SJSA1 (cell line): ENCODE data around the gene EML1. TPM values are rescaled to one million over a fixed set of nuclear protein-coding genes. Genes with fewer than 3 reads are reported as not detected.

ENCODE experiments used
- DNase-seq, 2 experiments: peaks; one replicate each; pipeline ENCODE4 v3.0.0-alpha.2; 2015 to 2020; ENCODE audit warnings: low spot score in 2 of 2, low read depth in 1 of 2
- H3K27ac ChIP-seq: fragments of 250-450 bp; sonication (Bioruptor Pico); 2 replicates; pipeline ENCODE4 v1.5.1; 2020; ENCODE audit warnings: mild to moderate bottlenecking, moderate library complexity
- H3K27me3 ChIP-seq: fragments of 250-450 bp; sonication (Bioruptor Pico); replicated peaks from 2 replicates; pipeline ENCODE4 v1.5.1; 2020; ENCODE audit warnings: mild to moderate bottlenecking, moderate library complexity
- H3K36me3 ChIP-seq: fragments of 250-450 bp; sonication (Bioruptor Pico); 2 replicates; pipeline ENCODE4 v1.5.1; 2020; ENCODE audit warnings: mild to moderate bottlenecking
- H3K4me1 ChIP-seq: fragments of 250-450 bp; sonication (Bioruptor Pico); replicated peaks from 2 replicates; pipeline ENCODE4 v1.6.1; 2021; ENCODE audit warnings: mild to moderate bottlenecking
- H3K4me3 ChIP-seq: fragments of 250-450 bp; sonication (Bioruptor Pico); 2 replicates; pipeline ENCODE4 v1.5.1; 2020; ENCODE audit warnings: mild to moderate bottlenecking
- H3K9me3 ChIP-seq: fragments of 250-450 bp; sonication (Bioruptor Pico); replicated peaks from 2 replicates; pipeline ENCODE4 v1.5.1; 2020; ENCODE audit warnings: mild to moderate bottlenecking
- total RNA-seq: library from RNA; depleted of rRNA; stranded (reverse); fragments of >200 nt; shearing (Covaris generic); gene quantifications from 2 replicates; pipeline ENCODE4 v1.2.3, GENCODE V29; 2014

EML1 gene
- total RNA-seq, 1 experiment from 2014 or later: 86.7 TPM

DNA sequence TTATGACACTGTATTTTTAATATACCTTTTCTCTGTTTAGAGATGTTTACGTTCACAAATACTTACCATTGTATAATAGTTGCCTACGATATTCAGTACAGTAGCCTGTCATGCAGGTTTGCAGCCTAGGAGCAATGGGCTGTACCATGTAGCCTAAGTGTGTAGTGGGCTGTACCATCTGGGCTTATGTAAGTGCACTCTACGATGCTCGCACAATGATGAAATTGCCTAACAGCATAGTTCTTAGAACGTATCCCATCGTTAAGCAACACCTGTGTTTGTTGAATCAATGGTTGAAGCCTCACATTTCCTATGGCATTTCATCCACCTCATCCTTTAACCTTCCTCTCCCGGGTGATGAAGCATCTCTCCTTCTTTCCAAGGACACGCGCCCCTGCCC, 12.5 kb upstream of the EML1 start:
- peaks cover 9% of the 10 kb centered on the region for H3K9me3 ChIP-seq
- peaks cover 4% of the 10 kb centered on the region for H3K4me1 ChIP-seq
- H3K4me3 ChIP-seq: no peak overlapping the region
- peaks cover 26% of the 10 kb centered on the region for H3K36me3 ChIP-seq
- no peaks in the 10 kb centered on the region for H3K27me3 ChIP-seq
- DNase-seq: no peak
- H3K27ac ChIP-seq: no peak overlapping the region

DNA sequence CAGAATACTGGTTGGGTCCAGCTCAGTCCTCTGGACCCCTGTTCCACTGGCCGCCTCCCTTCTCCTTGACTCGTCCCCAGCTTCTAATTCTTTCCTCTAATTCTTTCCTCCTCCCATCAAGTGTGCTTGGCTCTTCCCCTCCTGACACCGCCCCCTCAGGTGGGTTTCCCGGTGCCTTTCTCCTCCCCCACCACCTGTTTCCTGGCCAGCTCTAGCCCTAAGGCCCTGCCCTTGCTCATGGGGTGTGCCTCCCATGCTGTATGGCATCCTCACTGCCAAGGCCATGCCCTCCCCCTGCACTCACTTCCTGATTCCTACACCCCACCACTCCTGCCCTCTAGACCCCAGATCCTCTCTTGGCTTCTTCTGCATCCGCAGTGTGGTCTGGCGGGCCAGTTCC, 12.1 kb upstream of the EML1 start:
- Histone ChIP-seq H3K27me3 (no peaks in the 10 kb centered on the region), H3K9me3 (peaks cover 9% of the 10 kb centered on the region), H3K36me3 (peaks cover 26% of the 10 kb centered on the region), H3K4me1 (peaks cover 4% of the 10 kb centered on the region), H3K4me3 (no peak overlapping the region), H3K27ac (no peak overlapping the region)
- DNase-seq: no peak

DNA sequence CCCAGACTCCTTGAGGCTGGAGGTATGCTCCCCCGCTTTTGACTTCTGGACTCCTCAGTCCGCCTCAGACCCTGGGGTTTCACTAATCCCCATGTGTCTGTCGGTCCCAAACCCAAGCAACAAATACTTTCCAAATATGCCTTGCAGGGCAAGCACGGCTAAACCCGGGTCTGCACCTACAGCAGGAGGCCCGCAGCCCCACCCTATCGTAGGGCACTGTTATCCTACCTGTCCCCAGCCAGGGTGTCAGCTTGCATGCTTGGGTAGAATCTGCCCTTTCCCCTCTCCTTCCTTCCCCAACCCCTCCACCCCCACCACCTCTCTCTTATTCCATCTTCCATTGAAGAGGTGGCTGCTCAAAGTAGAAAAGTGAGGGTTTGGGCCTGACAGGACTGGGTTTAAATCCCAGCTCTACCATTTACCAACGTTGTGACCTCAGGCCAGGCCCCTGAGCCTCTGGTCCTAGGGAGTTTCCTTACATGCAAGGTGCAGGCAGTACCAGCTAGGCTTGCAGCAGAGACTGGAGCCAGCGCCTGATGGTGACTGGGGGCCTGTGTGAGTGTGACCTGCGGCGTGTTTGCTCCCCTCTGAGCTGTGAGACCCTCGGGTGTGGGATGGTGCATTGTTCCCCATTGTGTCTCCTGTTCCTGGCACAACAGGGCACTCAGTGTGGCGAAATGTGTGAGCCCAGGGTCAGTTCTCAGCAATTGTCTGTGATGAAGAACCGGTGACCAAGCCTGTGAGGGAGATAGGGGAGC, 11.2 kb upstream of the EML1 start:
- no peak overlapping the region for H3K4me3 ChIP-seq
- peaks cover 9% of the 10 kb centered on the region for H3K9me3 ChIP-seq
- no peaks in the 10 kb centered on the region for H3K27me3 ChIP-seq
- DNase-seq: no peak
- H3K27ac ChIP-seq: no peak overlapping the region
- H3K36me3 ChIP-seq: peaks cover 24% of the 10 kb centered on the region
- H3K4me1 ChIP-seq: peaks cover 4% of the 10 kb centered on the region

DNA sequence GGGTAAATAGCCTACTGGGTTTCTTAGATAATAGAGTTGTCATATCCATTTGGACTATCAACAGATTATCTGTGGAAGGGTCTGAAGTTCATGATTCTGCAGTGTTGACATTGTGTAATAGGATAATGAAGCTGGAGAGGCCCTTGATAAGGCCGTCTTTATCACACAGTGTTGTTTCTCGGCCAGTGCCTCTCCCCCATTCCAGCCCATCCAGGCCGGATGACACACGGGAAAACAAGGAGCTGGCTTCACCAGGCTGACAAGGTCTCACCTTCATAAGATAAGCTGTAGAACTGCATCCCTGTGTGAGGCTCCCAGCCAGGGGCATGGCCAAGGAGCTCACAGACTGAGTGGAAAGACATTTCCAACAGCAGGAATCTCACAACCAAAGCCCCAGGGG, 8.7 kb upstream of the EML1 start:
- H3K4me3 ChIP-seq: no peak overlapping the region
- H3K27me3 ChIP-seq: no peaks in the 10 kb centered on the region
- DNase-seq: no peak
- peaks cover 5% of the 10 kb centered on the region for H3K4me1 ChIP-seq
- no peak overlapping the region for H3K27ac ChIP-seq
- H3K9me3 ChIP-seq: peaks cover 7% of the 10 kb centered on the region
- H3K36me3 ChIP-seq: peaks cover 14% of the 10 kb centered on the region

DNA sequence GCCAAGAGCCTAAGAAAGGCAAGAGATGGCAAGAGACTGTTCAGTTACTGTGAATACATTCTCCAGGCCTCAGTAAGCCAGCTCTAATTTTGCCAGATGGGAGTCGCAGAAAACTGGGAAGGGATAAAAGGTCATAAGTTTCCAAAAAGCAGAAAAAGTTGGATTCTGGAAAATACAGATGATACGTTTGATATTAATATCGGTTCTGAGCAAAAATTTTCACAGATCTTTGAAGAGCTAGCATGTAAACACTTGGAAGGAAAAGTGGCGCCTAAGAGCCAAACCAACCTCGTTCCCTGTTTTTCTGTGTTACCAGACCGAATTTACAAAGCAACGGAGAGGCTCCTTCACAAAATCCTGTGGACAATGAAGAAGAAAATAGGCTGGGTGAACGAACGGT, 7.8 kb upstream of the EML1 start:
- peaks cover 6% of the 10 kb centered on the region for H3K36me3 ChIP-seq
- 0 out of 2 replicates have a peak, but pooled peaks cover 3% of the 10 kb centered on the region for H3K4me1 ChIP-seq
- DNase-seq: no peak
- no peak overlapping the region for H3K4me3 ChIP-seq
- no peaks in the 10 kb centered on the region for H3K27me3 ChIP-seq
- H3K27ac ChIP-seq: no peak overlapping the region
- H3K9me3 ChIP-seq: no peaks in the 10 kb centered on the region

DNA sequence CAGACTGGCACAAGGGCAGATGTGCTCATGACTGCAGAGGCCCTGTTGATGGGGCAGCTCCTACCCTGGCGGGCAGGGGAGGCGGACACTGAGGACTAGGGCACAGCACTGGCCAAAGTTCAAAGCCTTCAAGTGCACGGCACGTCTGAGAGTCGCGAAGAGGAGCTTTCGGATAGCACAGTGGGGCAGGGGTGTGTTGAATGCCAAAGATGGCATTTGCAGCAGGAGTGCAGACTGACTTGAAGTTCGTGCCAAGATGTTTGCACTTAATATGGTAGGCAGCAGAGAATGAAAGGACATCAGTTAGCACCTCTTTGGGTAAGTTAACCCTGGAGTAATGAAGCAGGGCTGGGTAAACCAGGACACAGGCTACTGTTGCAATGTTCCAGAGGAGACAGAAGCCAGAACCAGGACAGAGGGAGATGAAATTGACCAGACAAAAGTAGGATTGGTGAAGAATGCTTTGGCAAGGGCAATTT, 6.7 kb upstream of the EML1 start:
- H3K9me3 ChIP-seq: no peaks in the 10 kb centered on the region
- no peak for DNase-seq
- peaks cover 3% of the 10 kb centered on the region; the same call in 1 of the 2 replicates for H3K36me3 ChIP-seq
- H3K27me3 ChIP-seq: no peaks in the 10 kb centered on the region
- peaks cover 3% of the 10 kb centered on the region; the same call in 1 of the 2 replicates for H3K4me1 ChIP-seq
- no peak overlapping the region for H3K4me3 ChIP-seq
- no peak overlapping the region for H3K27ac ChIP-seq

DNA sequence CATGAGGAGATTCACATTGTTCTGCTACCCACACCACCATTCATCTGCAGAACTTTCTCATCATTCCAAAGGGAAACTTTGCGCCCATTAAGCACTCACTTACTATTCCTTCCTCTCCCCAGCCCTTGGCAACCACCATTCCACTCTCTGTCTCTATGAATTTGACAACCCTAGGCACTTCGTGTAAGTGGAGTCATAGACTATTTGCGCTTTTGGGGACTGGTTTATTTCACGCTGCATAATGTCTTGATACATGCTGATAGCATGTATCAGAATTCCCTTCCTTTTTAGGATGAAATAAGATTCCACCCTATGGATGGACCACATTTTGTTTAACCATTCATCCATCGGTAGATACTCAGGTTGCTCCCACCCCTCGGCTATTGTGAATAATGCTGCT, 4.5 kb upstream of the EML1 start:
- peaks cover 7% of the 10 kb centered on the region for H3K36me3 ChIP-seq
- no peaks in the 10 kb centered on the region for H3K27me3 ChIP-seq
- DNase-seq: no peak
- H3K4me3 ChIP-seq: no peak overlapping the region
- H3K27ac ChIP-seq: no peak overlapping the region
- peaks cover 17% of the 10 kb centered on the region for H3K4me1 ChIP-seq
- H3K9me3 ChIP-seq: no peaks in the 10 kb centered on the region; the same call in 1 of the 2 replicates

DNA sequence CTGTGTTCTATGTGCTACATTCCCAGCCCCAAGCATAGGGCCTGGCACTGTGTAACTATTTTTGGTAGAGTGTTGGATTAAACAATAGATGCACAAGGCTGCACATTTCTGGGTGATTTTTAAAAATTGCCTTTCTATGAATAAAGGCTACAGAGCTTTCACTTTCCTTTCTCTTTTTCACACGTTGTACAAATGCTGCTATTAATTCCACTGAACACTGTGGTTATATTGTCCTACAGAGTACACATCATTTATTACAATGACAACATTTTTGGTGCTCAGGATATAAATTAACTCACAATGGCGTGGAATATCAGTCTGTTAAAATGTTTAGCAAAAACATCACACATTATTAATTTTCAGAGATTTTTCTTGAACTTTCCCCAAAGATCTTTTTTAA, 3.6 kb upstream of the EML1 start:
- no peak overlapping the region for H3K27ac ChIP-seq
- no peaks in the 10 kb centered on the region; the same call in 1 of the 2 replicates for H3K9me3 ChIP-seq
- H3K36me3 ChIP-seq: peaks cover 7% of the 10 kb centered on the region
- no peaks in the 10 kb centered on the region for H3K27me3 ChIP-seq
- no peak overlapping the region for H3K4me3 ChIP-seq
- DNase-seq: no peak
- peaks cover 22% of the 10 kb centered on the region for H3K4me1 ChIP-seq

DNA sequence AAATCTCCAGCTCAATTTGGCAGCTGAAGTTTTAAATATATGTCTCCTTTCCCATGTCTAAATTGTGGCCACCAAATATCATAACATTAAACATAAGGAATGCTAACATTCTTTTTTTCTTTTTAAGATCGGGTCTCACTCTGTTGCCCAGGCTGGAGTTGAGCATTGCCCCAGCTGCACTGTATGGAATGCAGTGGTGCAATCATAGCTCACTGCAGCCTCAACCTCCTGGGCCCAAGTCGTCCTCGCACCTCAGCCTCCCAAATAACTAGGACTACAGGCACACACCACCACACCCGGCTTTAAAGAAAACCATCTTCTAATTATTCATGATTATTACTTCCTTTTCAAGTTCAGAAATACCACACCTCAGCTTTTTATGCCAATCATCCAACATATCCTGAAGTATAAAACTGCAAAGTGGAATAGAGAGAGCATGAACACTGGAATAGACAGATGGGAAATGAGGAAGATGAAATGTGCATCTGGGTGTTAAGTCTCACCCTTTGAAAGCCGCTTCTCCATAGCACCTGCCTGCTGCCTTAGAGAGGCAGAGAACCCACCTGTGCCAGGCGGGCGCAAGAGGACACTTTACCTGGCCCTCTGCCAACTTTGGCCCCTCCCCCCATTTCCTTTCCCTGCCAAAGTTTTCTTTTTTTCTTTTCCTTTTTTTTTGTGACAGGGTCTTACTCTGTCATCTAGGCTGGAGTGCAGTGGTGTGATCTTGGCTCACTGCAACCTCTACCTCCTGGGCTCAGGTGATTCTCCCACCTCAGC, 2.8 kb upstream of the EML1 start:
- Histone ChIP-seq H3K27me3 (no peaks in the 10 kb centered on the region), H3K9me3 (no peaks in the 10 kb centered on the region; the same call in 1 of the 2 replicates), H3K4me1 (peaks cover 23% of the 10 kb centered on the region), H3K4me3 (no peak overlapping the region), H3K27ac (no peak overlapping the region), H3K36me3 (peaks cover 7% of the 10 kb centered on the region)
- no peak for DNase-seq

DNA sequence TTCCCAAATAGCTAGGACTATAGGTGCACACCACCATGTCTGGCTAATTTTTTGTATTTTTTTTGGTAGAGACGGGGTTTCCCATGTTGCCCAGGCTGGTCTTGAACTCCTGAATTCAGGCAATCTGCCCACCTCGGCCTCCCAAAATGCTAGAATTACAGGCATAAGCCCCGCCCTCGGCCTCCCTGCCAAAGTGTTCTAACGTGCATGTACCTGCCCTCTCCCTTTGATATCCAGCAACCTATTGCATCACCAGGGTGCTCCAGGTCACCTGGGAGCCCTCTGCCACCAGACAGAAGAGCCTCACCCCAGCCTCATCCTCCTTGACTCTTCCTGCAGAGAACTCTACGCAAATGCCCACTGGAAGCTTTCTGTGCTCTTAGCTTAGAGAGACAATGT, 2.2 kb upstream of the EML1 start:
- peaks cover 23% of the 10 kb centered on the region for H3K4me1 ChIP-seq
- no peak overlapping the region for H3K27ac ChIP-seq
- no peaks in the 10 kb centered on the region; the same call in 1 of the 2 replicates for H3K9me3 ChIP-seq
- peaks cover 7% of the 10 kb centered on the region for H3K36me3 ChIP-seq
- H3K27me3 ChIP-seq: no peaks in the 10 kb centered on the region
- no peak for DNase-seq
- H3K4me3 ChIP-seq: no peak overlapping the region

DNA sequence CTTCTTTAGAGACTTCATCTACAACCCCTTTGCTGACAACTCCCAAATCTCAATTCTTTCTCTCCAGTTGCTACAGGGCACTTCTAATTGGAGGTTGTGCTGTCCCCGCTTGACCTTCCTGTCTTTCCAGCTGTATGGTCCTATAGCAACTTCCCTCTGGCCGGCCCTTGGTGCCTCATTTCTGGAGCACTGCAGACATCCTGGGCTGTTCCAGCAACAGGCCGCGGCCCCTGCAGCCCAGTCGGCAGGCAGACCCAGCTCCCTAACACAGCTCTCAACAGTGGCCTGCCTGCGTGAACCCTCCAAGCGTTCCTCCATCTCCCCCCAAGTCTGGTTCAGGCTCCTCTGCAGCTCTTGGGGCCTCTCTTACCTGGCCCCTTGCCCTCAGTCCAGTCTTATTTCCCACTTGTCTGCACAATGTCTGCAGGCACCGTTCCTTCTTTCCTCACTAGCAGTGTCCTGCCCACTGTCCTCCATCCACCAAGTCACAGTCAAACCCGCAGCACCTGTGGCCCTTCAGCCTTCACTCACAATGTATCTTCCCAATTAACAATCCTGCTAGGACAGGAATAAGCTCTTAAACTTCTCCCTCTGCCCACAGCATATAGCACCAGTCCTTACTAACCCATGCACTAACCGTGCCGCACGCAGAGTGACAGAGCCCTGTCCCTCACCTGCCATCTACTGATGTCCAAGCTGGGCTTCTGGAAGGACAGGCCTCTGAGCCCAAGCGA, 1.6 kb upstream of the EML1 start:
- no peak for DNase-seq
- Histone ChIP-seq H3K4me1 (peaks cover 23% of the 10 kb centered on the region), H3K27me3 (no peaks in the 10 kb centered on the region), H3K9me3 (no peaks in the 10 kb centered on the region; the same call in 1 of the 2 replicates), H3K27ac (no peak overlapping the region), H3K4me3 (no peak overlapping the region), H3K36me3 (peaks cover 7% of the 10 kb centered on the region)

DNA sequence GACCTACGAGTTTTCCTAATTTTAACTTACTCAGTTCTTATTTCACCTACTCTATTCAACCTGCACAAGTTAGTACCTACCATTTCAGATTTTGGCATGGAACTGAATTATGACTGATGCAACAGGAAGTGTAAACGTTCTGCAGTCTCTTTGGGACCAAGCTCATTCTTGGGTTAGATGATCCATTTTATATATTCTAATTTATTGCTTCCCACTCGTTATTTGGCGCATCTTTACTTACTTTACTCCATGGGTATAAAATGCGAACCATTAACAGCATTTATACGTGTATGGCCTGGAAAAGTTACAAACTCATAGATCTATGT, 1.0 kb upstream of the EML1 start:
- no peaks in the 10 kb centered on the region for H3K27me3 ChIP-seq
- DNase-seq: no peak
- H3K9me3 ChIP-seq: no peaks in the 10 kb centered on the region; the same call in 1 of the 2 replicates
- no peak overlapping the region for H3K27ac ChIP-seq
- peaks cover 7% of the 10 kb centered on the region for H3K36me3 ChIP-seq
- no peak overlapping the region for H3K4me3 ChIP-seq
- peaks cover 23% of the 10 kb centered on the region for H3K4me1 ChIP-seq

DNA sequence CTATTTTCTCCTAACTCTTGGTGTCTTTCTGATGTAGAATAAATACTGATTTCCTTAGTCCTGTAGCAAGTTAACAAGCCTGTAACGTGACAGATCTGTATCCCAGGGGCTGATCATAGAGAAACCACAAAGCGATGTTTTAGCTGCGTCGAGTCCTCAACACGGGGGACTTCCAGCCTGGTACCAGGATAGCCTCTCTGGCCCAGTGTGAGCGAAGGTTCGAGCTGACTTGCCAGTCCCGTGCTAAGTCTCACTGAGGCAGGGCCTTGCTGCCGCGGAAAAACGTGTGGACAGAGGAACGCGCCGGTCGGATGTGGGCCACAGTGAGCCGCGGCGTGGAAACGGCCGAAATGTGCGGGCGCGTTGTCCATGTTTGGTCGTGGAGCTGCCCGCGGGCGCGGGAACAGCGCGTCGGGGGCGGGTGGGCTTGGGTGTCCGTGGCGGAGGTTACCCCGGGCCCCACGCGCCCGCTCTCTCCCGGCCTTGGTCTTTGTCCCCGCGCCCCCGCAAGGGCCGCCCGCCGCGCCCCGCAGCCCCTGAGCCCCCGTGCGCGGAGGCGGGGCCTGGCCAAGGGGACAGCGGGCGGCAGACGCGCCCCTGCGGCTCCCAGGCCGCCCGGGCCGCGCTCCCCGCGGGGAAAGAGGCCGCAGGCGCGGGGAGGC, 531 bp upstream of the EML1 start:
- peaks cover 7% of the 10 kb centered on the region for H3K36me3 ChIP-seq
- DNase-seq: no peak
- H3K27me3 ChIP-seq: no peaks in the 10 kb centered on the region
- peak overlapping the region; percentile 79 for H3K4me3 ChIP-seq
- H3K4me1 ChIP-seq: peaks cover 23% of the 10 kb centered on the region
- peak overlapping the region; percentile 76 for H3K27ac ChIP-seq
- no peaks in the 10 kb centered on the region; the same call in 1 of the 2 replicates for H3K9me3 ChIP-seq
